ENCODE results near the gene GDF10. TPM values are rescaled to one million over a fixed set of nuclear protein-coding genes. Genes with fewer than 3 reads are reported as not detected.

GDF10 gene
- total RNA-seq, 1 experiment from 2014 or later, result not detected

- intact Hi-C loops (cut with micrococcal nuclease; ENCODE audit: unreplicated experiment), result no loop called here
- no peak for DNase-seq
- Mint-ChIP-seq H3K27me3 (ENCODE audit: unreplicated experiment) (peaks cover 96% of the 10 kb centered on the region), H3K36me3 (ENCODE audit: insufficient read depth, unreplicated experiment) (no peaks in the 10 kb centered on the region), H3K27ac (ENCODE audit: unreplicated experiment) (no peak overlapping the region), H3K4me3 (ENCODE audit: low read depth, unreplicated experiment) (no peak overlapping the region), H3K9me3 (ENCODE audit: low read depth, unreplicated experiment) (no peaks in the 10 kb centered on the region), H3K4me1 (ENCODE audit: low read depth, unreplicated experiment) (no peaks in the 10 kb centered on the region)
- BruUV-seq (replicated peaks), result no TSS peak
- CTCF ChIA-PET, result no interaction called here
- TF ChIP-seq CTCF (IDR thresholded peaks at IDR 0.05; ENCODE audit: unreplicated experiment), result no peak
Observed at GRCh38 chr10:47287365-47287802, 12.6 kb upstream of the GDF10 start.

- Mint-ChIP-seq H3K27ac (ENCODE audit: unreplicated experiment) (no peak overlapping the region), H3K4me3 (ENCODE audit: low read depth, unreplicated experiment) (no peak overlapping the region), H3K4me1 (ENCODE audit: low read depth, unreplicated experiment) (no peaks in the 10 kb centered on the region), H3K9me3 (ENCODE audit: low read depth, unreplicated experiment) (no peaks in the 10 kb centered on the region), H3K36me3 (ENCODE audit: insufficient read depth, unreplicated experiment) (no peaks in the 10 kb centered on the region), H3K27me3 (ENCODE audit: unreplicated experiment) (peaks cover 96% of the 10 kb centered on the region)
- CTCF ChIA-PET, result no interaction called here
- DNase-seq, result no peak
- no TSS peak for BruUV-seq (replicated peaks)
- no peak for TF ChIP-seq CTCF (IDR thresholded peaks at IDR 0.05; ENCODE audit: unreplicated experiment)
- intact Hi-C loops (cut with micrococcal nuclease; ENCODE audit: unreplicated experiment), result no loop called here
Observed at GRCh38 chr10:47287805-47288204, 12.2 kb upstream of the GDF10 start.

GRCh38 chr10:47288236-47288635, 11.8 kb upstream of the GDF10 start:
- CTCF ChIA-PET, result no interaction called here
- Mint-ChIP-seq H3K27me3 (ENCODE audit: unreplicated experiment) (peaks cover 96% of the 10 kb centered on the region), H3K4me1 (ENCODE audit: low read depth, unreplicated experiment) (no peaks in the 10 kb centered on the region), H3K36me3 (ENCODE audit: insufficient read depth, unreplicated experiment) (no peaks in the 10 kb centered on the region), H3K9me3 (ENCODE audit: low read depth, unreplicated experiment) (no peaks in the 10 kb centered on the region), H3K4me3 (ENCODE audit: low read depth, unreplicated experiment) (no peak overlapping the region), H3K27ac (ENCODE audit: unreplicated experiment) (no peak overlapping the region)
- DNase-seq, result no peak
- intact Hi-C loops (cut with micrococcal nuclease; ENCODE audit: unreplicated experiment), result no loop called here
- no peak for TF ChIP-seq CTCF (IDR thresholded peaks at IDR 0.05; ENCODE audit: unreplicated experiment)
- BruUV-seq (replicated peaks), result no TSS peak

GRCh38 chr10:47288916-47289495, 11.0 kb upstream of the GDF10 start:
- Mint-ChIP-seq H3K9me3 (ENCODE audit: low read depth, unreplicated experiment) (no peaks in the 10 kb centered on the region), H3K4me1 (ENCODE audit: low read depth, unreplicated experiment) (no peaks in the 10 kb centered on the region), H3K4me3 (ENCODE audit: low read depth, unreplicated experiment) (no peak overlapping the region), H3K27ac (ENCODE audit: unreplicated experiment) (no peak overlapping the region), H3K27me3 (ENCODE audit: unreplicated experiment) (peaks cover 96% of the 10 kb centered on the region), H3K36me3 (ENCODE audit: insufficient read depth, unreplicated experiment) (no peaks in the 10 kb centered on the region)
- CTCF ChIA-PET, result no interaction called here
- TF ChIP-seq CTCF (IDR thresholded peaks at IDR 0.05; ENCODE audit: unreplicated experiment), result no peak
- BruUV-seq (replicated peaks), result no TSS peak
- intact Hi-C loops (cut with micrococcal nuclease; ENCODE audit: unreplicated experiment), result no loop called here
- no peak for DNase-seq

Data from Calu3 (cell line).